GM12891 (cell line): Measurements from ENCODE around the gene CENPQ.

Source experiments
- POLR2A ChIP-seq: IDR thresholded peaks from 2 replicates; pipeline ENCODE4 v1.6.1; 2011; ENCODE audit warnings: low read depth, low read length, control low read depth
- TAF1 ChIP-seq: IDR thresholded peaks from 2 replicates; pipeline ENCODE4 v1.6.1; 2011; ENCODE audit warnings: low read depth, low read length, control low read depth

- TF ChIP-seq POLR2A (no peak), TAF1 (no peak)
These were observed 4.9 kb downstream of the CENPQ start for GRCh38 chr6:49468042-49468441.
